ENCODE measurements around the gene THEMIS2. TPM values are rescaled to one million over a fixed set of nuclear protein-coding genes. Genes with fewer than 3 reads are reported as not detected.
"Not testable (repeated sequence)": the region's sequence is repeated elsewhere in the genome, so short reads cannot be mapped to it uniquely, and the experiment has no call there.

THEMIS2 gene
- polyA plus RNA-seq (ENCODE audit: insufficient read length in 12 of 12) = 1 to 10 TPM in 10 of 12 donors, not detected in 2; 1.7 to 8.7 (median 2.8) TPM
- long read RNA-seq, donor 1, partial matches to known transcripts = 0 of 2 reads
- long read RNA-seq, donor 1, other reads (novel, unspliced or antisense) = 0 of 2 reads
- long read RNA-seq, donor 2, partial matches to known transcripts = 51 of 85 reads
- long read RNA-seq, donor 2, other reads (novel, unspliced or antisense) = 33 of 85 reads
- long read RNA-seq, donor 3 = 0 reads
- long read RNA-seq, donor 4, partial matches to known transcripts = 0 of 1 reads
- long read RNA-seq, donor 4, other reads (novel, unspliced or antisense) = 0 of 1 reads
- long read RNA-seq, donor 5 = 0 reads
- long read RNA-seq, donor 6, partial matches to known transcripts = 0 of 3 reads
- long read RNA-seq, donor 6, other reads (novel, unspliced or antisense) = 0 of 3 reads
- long read RNA-seq, donor 7, partial matches to known transcripts = 0 of 1 reads
- long read RNA-seq, donor 7, other reads (novel, unspliced or antisense) = 0 of 1 reads
- long read RNA-seq, donor 8 = 0 reads
- long read RNA-seq, donor 9 = 0 reads
- long read RNA-seq, donor 10, partial matches to known transcripts = 23 of 24 reads
- long read RNA-seq, donor 10, other reads (novel, unspliced or antisense) = 0 of 24 reads
- long read RNA-seq, donor 11 = 0 reads

DNA sequence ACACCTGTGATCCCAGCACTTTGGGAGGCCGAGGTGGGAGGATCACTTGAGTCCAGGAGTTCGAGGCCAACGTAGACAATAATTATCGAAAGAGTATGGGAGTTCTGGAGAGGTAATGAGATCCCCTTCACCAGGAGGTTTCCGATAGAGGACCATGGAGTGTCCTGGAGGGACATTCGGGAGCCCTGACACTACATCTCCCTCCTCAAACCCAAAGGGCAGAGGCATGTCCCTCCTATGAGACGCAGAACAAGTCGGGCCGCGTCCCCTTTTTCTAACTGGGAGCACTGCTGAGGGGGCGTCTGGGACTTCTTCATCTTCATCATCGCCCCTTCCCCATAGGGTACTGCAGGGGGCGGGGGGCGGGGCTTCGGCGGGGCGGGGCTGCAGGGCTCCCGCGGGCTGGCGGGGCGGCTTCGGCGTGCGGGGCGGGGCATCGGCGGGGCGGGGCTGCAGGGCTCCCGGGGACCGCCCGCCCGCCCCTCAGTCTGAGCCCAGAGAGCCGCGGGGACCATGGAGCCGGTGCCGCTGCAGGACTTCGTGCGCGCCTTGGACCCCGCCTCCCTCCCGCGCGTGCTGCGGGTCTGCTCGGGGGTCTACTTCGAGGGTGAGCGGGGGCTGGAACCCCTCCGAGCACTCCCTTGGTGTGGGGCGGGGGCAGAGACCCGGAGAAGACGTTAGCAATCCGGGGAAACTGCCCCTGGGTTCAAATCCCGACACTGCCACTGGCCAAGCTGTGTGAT lies at the start of gene THEMIS2:
Gene THEMIS2, plus strand, starts transcription at position 486 of the 743 bp plus-strand sequence. Its CDS starts 28 bp downstream, at position 514.
- no peak for DNase-seq

DNA sequence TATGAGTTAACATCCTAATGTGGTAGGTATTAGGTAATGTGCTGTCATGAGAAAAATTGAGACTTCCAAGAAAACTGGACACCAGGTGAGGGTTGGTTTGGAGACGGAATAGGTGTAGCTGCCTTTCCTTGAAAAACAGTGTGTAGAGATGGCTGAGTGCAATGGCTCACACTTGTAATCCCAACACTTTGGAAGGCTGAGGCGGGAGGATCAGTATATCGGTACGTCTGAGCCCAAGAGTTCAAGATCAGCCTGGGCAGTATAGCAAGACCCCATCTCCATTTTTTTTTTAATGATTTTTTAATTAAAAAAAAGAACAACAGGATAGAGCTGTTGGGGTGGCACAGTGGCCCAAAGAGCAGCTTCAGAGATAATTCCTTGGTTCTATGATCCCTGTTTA lies 48.6 kb upstream of the THEMIS2 start:
- DNase-seq = no peak

DNA sequence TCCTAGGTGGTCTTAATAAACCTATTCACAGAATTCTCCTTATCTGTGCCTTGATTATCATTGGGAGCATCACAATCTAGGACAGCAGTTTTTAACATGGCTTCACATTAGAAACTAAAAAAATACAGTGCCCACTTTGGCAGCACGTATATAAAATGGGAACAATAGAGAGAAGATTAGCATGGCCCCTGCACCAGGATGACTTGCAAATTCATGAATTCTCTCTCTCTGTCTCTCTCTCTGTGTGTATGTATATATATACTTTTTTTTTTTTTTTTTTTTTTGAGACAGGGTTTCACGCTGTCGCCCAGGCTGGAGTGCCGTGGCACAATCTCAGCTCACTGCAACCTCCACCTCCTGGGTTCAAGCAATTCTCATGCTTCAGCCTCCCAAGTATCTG lies 47.9 kb upstream of the THEMIS2 start:
- DNase-seq = no peak

DNA sequence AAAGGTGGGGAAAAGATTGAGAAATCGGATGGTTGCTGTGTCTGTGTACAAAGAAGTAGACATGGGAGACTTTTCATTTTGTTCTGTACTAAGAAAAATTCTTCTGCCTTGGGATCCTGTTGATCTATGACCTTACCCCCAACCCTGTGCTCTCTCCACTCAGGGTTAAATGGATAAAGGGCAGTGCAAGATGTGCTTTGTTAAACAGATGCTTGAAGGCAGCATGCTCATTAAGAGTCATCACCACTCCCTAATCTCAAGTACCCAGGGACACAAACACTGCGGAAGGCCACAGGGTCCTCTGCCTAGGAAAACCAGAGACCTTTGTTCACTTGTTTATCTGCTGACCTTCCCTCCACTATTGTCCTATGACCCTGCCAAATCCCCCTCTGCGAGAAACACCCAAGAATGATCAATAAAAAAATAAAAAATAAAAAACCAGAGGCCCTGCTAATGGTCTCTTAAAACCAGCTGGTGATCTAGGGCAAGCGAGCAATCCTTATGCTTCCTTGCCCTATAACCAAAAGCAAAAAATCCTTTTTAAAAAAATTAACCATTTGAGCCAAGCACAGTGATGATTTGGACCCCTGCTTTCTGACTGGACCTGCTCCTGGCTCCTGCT lies 42.9 kb upstream of the THEMIS2 start:
- not testable (repeated sequence) for DNase-seq

DNA sequence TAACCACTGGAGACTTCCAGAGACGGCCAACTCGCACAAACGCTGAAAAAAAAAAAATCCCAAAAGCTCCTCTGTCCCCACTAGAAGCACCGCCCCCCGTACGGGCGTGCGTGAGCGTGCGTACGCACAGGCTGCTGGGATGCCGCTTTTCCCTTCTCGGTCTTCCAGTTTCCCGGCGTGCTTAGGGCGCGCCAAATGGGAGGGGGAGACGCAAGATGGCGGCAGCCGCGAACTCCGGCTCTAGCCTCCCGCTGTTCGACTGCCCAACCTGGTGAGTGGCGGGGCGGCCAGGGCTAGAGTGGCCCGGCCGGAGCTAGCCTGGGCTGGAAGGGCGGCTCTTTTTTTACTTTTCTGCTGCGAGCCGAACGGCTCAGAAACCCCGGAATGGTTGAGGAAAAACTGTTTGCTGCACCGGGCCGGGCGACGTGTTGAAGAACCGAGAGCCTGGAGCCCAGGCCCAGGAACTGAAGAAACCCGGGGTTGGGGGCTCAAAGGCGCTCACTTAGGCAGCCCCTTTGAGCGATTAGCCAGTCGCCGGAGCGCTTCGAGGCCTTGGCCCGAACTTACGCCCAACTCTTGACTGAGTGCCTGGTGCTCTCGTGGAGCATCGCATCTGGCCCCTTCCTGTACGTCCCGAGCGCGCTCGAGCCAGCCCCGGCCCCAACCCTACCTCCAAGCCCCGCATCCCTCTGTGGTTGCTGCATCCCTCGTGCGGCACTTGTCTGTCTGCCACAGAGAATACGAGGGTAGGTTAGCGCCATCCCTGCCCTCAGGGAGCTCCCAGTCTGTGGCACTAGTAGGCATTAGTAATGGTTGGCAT lies 41.5 kb upstream of the THEMIS2 start, which contains the start of gene PPP1R8:
Gene PPP1R8, plus strand, starts transcription at position 162 of the 820 bp plus-strand sequence. Its CDS starts 54 bp downstream, at position 216.
- DNase-seq = peak; percentile 97

DNA sequence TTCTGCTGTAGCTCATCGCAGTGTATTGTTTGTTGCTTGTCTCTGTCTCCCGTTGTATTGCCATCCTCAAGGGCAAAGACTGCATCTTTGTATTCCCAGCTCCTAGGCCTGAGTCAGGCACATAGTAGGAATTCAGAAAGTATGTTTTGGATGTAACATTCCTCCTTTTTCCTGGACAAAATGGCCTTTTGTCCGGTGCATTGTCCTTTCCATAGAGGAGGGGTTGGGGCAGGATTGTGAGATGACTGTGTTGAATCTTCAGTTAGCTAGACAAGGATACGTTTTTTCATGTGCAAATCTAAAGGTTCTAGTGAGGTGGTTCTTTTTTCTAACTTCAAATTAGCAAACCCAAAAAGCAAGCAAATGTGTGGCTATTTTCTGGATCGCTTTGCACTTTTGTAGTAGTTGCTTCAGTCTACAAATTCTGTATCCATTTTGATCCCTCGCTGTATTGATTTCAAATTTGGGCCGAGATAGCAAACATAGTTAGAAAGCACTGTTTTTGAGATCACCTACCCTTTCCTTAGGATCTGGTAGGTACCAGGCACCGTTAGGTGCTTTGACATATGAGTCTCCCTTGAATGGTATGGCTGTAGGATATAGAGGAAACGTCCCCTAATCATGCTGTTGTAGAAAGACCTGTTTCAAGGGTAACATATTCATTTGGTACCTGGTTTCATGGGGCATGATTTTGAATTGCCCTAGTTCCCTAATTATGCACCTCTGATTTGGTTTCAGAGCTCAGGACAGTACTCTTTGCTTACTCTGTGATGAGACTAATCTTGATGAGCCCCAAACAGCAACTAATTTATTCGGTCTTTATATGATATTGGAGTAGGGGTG lies 40.6 kb upstream of the THEMIS2 start:
- no peak for DNase-seq

DNA sequence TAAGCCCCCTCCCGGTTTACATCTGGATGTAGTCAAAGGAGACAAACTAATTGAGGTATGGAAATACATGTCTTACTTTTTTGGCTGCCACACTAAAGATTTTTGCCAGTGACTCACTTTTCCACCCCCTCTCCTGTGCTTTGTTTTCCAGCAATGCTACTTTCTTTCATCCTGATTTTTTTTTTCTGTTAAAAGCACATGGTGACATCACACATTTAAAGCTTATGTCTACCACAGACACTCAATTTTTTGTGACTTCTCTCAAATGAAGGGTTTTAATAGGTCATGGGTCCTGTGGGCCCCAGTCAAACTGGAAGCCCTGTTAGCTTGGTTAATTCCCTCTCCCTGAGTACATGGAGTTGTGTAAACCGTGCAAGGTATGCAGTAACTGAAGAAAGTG lies 39.6 kb upstream of the THEMIS2 start:
- DNase-seq = no peak

DNA sequence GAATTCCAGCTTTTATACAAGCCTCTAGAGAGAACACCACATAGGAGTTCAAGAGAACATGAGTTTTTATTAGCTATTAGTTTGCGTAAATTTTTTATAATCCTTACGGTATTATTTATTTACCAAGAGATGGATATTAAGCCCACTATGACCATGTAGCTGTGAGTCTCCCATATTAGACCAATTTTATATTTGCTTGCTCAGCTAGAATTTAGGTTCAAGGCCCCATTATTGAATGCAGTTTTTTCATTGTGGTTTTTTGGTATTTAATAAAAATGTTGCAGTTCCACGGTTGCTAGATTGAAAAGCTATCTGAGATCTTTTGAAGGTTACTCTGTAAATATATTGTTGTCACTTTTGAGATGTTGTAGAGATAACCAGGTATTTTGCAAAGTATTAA lies 38.9 kb upstream of the THEMIS2 start:
- DNase-seq = no peak

DNA sequence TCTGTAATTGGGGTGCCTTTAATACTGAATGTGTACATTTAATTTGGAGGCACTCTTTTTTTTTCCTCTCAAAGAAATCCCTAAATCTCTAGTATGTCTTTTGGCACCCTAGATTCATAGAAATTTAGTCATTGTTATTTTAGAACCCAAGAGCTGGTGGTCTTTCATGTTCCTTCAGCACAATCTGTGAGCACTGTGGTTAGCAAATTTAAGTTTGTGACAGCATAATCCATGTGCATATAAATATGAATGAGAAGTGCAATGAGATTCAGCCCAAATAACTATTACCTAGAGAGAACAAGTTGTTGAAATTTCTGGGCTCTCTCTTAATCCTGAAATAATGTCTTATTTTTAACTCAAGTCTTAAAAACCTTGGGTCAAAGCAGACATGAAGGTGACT lies 37.3 kb upstream of the THEMIS2 start:
- no peak for DNase-seq

DNA sequence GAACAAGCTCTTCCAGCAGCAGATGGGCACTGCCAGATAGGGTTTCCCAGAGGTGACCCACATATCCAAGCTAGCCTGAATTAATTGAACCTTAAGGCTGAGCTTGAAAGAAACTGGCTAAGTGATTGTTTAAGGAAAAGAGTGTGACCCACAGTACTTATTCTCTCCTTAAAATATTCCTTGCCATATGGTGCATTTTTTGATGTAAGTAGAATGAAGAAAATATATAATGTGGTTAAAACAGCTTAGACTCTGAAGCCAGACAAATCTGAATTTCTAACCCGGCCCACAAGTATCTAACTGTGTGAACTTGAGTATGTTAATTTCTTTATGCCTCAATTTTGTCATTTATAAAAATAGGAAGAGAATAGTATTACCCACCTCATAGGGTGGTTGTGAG lies 36.8 kb upstream of the THEMIS2 start:
- no peak for DNase-seq

DNA sequence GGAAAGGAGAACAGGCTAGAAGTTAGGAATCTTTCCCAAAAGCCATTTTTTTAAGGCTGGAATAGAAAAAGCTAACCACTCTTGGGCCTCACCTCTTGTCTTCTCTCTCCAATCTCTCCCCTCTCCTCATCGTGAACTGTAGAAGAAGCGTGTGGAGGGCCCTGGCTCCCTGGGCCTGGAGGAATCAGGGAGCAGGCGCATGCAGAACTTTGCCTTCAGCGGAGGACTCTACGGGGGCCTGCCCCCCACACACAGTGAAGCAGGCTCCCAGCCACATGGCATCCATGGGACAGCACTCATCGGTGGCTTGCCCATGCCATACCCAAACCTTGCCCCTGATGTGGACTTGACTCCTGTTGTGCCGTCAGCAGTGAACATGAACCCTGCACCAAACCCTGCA lies 22.4 kb upstream of the THEMIS2 start:
- DNase-seq = no peak

DNA sequence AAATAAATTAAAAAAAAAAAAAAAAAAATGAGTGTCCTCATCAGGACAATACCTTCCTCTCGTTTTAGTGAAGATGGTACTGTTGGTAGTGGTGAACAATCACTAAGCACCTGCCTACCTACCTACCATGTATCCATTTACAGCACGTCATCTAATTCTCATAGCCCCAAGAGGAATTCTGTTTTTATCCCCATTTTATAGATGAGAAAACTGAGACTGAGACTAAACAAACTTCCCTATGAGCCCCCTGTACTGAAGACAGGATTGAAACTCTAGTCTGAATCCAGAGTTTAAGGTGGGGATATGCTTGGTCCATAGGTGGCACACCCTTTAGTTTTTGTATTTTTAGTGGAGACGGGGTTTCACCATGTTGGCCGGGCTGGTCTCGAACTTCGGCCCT lies 17.3 kb upstream of the THEMIS2 start:
- DNase-seq = no peak

DNA sequence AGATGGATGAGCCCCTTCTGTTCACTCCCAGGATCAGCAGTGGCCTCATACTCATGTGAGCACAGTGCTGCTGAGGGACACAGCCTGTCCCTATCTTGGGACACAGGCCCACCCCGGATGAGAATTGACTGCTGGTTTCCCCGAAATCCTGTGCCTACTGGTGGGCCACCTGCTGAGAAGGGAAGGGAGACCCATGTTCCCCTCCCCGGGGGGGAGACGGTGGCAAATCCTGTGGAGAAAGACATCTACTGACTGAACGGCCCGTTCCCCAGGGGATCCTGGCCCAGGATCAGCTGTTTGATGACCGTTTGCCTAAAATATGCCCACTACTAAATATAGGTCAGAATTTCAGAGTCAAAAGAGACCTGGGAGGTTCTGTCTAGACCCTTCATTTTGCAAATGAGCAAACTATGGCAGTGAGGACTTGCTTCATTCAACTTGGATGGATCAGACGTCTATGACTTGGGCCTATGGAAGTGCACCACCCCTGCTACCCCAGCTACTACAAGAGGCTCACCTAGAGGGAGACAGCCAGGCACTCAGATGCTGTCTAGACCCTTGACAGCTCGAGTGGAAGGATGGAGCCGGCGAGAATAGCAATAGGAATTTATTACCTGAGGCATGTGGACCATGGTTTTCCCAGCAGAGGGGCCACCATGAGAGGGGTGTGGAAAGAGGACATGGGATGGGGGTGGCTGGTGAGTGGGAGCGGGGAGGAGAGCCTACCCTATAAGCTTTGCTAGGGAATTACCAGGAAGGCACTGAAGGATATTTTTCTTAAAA lies 15.6 kb upstream of the THEMIS2 start:
- DNase-seq = no peak

DNA sequence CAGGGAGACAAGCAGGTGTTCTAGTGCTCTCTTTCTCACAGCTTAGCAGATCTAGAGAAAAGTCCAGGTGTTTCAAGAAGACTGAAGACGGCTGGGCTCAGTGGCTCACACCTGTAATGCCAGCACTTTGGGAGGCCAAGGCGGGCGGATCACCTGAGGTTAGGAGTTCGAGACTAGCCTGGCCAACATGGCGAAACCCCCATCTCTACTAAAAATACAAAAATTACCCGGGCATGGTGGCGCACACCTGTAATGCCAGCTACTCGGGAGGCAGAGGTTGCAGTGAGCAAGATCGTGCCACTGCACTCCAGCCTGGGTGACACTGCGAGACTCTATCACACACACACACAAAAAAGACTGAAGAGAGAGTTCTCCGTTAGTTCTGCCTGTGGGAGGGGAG lies 14.8 kb upstream of the THEMIS2 start:
- DNase-seq = not testable (repeated sequence)

DNA sequence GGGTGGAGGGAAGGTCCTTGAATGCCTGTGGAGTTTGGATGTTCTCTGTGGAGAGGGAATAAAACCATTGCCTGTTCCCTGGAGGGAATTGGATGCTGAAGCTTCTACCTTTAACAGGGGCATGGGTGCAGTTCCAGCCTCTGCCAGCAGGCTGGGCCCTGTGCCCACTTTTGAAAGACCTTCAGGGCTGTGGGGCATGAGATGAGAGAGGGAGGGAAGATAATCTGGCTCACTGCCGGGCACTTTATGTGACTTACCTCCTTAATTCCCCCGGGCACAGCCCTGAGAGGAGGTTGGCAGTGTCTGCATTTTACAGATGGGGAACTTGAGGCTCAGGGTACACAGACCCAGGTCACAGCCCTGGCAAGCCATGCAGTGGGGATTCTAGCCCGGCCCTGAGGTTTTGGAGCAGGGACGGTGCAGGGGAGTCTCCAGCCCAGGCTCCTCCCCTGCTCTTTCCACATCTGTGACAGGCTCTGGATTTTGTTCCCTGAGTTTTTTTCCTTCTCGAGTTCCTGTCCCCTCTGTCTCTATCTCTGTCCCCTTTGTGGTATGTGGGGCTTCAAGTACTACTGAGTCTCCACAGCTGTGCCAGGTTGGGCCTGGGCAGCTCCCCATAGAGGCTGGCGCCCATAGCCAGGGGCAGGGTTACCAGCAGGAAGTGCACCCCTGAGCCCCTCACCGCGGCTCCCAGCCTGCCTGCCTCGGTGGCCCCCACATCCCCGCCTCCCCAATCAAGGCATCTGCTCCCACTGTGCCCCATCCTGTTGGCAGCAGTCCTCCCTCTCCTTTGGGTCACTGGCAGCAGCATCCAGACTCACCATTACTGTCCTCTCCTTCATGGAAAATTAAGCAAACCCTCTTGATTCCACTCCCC lies 14.0 kb upstream of the THEMIS2 start:
- DNase-seq = peak; percentile 67

DNA sequence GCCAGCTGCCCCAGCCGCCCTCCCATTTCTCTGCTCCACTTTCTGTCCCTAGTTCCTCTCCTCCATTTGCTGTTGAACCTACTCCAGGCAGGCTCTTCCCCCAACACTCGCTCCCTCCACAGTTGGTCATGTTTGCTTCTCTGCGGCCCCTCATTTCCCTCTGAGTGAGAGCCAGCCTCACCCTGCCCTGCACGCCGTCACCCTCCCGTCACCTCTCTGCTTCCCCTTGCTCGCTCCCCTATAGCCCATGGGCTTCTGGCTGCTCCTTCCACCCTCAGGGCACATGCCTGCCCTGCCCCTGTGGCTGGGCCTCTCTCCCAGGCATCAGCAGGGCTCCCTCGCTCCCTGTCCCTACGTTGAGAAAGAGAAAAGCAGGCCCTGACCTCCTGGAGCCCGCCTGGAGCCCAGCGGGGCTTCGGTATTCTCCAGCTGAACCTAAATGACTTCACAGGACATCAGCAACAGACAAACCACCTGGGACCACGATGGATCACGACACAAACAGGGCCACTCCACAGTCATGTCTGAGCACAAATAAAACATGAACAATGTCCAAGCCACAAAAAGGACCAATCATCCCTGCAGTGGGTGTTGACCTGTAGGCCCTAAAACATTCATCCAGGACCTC lies 13.3 kb upstream of the THEMIS2 start:
- no peak for DNase-seq

DNA sequence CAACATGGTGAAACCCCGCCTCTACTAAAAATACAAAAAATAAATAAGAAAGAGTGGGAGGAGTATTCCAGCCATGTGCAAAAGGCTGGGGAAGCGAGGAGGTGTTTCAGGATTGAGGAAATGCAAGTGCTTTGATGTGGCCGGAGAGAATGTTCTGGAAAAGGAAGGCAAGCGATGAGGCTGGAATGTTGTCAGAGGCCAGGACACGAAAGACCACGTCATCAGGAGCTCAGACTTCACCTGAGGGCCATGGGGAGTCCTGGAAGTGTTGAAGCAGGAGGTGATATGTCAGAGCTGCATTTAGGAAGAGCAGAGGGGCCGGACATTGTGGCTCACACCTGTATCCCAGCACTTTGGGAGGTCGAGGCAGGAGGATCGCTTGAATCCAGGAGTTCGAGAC lies 10.9 kb upstream of the THEMIS2 start:
- no peak for DNase-seq

DNA sequence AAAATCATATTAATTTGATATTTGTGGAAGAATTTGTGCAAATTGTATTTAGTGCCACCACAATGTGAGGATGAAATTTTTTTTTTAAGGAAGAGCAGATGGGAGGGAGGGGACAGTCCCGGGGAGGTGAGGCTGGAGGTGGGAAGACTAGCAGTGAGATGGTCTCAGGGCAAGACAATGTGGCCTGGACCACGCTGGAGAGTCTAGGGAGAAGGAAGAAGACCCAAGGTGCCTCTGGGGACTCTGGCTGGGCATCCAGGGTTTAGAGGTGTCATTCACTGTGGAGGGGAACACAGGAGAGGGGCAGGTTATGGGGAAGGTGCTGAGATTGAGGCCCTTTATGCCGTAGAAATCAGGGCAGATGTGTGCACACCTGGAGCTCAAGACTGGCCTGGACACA lies 10.3 kb upstream of the THEMIS2 start:
- DNase-seq = no peak

Data from muscle of arm (tissue), 14 donors.